ENCODE data around the gene TIMP4.

Gene TIMP4

DNA sequence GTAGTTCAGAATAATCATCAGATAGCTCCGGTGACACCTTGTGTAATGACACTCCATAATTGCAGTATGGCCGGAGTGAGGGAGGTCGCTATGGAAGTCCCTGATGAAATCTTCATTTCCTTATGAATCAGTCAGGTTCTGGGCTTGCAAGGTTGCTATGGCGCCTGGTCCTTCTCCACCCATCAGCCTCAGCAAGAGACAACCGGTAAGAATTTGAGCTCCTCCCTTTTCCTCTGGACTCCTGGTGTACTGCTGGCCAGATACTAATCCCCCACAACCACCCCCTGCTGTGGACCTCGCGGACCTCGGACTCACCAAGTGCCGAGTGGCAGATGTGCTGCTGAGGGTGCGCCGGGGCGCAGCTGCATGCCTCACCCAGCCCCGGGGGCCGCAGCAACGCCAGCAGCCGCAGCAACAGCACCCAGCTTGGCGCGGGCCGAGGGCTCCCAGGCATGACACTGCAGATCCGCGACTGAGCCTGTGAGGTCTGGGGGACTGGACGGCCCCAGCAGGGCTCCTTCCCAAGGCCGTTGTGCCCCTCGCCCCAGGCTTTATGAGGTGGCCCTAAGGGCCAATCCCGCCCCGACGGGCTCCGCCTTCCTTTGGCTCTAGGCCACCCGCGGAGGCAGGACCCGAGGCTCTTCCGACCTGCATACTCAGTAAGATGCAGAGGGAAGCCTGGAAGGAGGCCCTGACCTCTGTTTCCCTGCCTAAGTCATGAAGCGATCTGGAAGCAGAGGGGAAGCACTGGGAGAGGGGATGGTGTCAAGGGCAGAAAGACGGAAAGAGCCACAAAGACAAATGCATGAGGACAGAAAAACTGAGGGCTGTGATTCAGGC is at the start of gene TIMP4:
TSS of gene TIMP4 (minus strand) at position 526 of the 840 bp plus-strand sequence. CDS start at position 454, 72 bp downstream.
- Histone ChIP-seq H3K27ac (ENCODE audit: low read length) (no peak within 1 kb of the TSS), H3K9ac (ENCODE audit: low read depth, low read length) (no peak within 1 kb of the TSS), H3K27me3 (ENCODE audit: insufficient read depth, low read length, poor library complexity) (no peaks in the 10 kb centered on the region), H3K79me2 (ENCODE audit: insufficient read depth, low read length) (no peaks in the 10 kb centered on the region), H3K9me3 (ENCODE audit: insufficient read depth, low read length, severe bottlenecking) (no peaks in the 10 kb centered on the region), H3K4me2 (ENCODE audit: insufficient read depth, low read length) (no peak within 1 kb of the TSS), H2AFZ (ENCODE audit: low read depth, low read length) (peak within 1 kb of the TSS; percentile 49; the same call in 1 of the 2 replicates), H3K4me1 (ENCODE audit: insufficient read depth, low read length) (peaks cover 7% of the 10 kb centered on the region), H3K36me3 (ENCODE audit: insufficient read depth, low read length) (no peaks in the 10 kb centered on the region), H4K20me1 (ENCODE audit: insufficient read depth, low read length) (no peaks in the 10 kb centered on the region), H3K4me3 (ENCODE audit: low read depth in 1 of 2, low read length in 2 of 2) (no peak within 1 kb of the TSS)
- DNase-seq (no peak), ATAC-seq (ENCODE audit: insufficient read depth, low read depth) (no peak)
- TF ChIP-seq EZH2 (IDR thresholded peaks at IDR 0.05; ENCODE audit: borderline replicate concordance, low read depth, low read length, severe bottlenecking) = no peak
- TF ChIP-seq, protein P1, sequence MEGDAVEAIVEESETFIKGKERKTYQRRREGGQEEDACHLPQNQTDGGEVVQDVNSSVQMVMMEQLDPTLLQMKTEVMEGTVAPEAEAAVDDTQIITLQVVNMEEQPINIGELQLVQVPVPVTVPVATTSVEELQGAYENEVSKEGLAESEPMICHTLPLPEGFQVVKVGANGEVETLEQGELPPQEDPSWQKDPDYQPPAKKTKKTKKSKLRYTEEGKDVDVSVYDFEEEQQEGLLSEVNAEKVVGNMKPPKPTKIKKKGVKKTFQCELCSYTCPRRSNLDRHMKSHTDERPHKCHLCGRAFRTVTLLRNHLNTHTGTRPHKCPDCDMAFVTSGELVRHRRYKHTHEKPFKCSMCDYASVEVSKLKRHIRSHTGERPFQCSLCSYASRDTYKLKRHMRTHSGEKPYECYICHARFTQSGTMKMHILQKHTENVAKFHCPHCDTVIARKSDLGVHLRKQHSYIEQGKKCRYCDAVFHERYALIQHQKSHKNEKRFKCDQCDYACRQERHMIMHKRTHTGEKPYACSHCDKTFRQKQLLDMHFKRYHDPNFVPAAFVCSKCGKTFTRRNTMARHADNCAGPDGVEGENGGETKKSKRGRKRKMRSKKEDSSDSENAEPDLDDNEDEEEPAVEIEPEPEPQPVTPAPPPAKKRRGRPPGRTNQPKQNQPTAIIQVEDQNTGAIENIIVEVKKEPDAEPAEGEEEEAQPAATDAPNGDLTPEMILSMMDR (IDR thresholded peaks at IDR 0.05; ENCODE audit: borderline replicate concordance, extremely low read depth, low read length, poor library complexity, severe bottlenecking) = no peak

DNA sequence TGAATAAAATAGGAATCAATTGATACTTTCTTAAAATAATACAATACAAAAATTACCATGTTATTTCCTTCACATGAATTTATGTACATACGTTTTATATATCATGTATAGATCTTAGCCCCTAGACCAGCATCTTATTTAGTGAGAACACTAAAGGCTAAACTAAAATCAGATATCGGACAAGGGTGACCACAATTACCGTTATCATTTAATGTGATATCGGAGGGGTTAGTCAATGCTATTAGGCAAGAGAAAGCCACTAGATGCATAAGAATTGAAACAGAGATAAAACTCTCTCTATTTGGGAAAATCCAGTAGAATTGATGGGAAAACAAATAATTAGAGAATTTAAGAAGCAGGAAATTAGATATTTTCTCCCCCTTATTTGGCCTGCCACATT is 46.5 kb upstream of the TIMP4 start:
- no peaks in the 10 kb centered on the region for H4K20me1 ChIP-seq (ENCODE audit: insufficient read depth, low read length)
- TF ChIP-seq, protein P1 (IDR thresholded peaks at IDR 0.05; ENCODE audit: borderline replicate concordance, extremely low read depth, low read length, poor library complexity, severe bottlenecking) = no peak
- TF ChIP-seq EZH2 (IDR thresholded peaks at IDR 0.05; ENCODE audit: borderline replicate concordance, low read depth, low read length, severe bottlenecking) = no peak

DNA sequence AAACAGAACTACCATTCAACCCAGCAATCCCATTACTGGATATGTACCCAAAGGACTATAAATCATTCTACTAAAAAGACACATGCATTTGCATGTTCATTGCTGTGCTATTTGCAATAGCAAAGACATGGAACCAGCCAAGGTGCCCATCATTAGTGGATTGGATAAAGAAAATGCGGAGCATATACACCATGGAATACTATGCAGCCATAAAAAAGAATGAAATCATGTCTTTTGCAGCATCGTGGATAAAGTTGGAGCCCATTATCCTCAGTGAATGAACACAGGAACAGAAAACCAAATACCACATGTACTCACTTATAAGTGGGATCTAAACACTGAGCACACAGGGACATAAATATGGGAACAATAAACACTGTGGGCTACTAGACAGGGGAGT is 43.1 kb upstream of the TIMP4 start:
- TF ChIP-seq EZH2 (IDR thresholded peaks at IDR 0.05; ENCODE audit: borderline replicate concordance, low read depth, low read length, severe bottlenecking) = no peak
- TF ChIP-seq, protein P1 (IDR thresholded peaks at IDR 0.05; ENCODE audit: borderline replicate concordance, extremely low read depth, low read length, poor library complexity, severe bottlenecking) = no peak
- no peak overlapping the region for H2AFZ ChIP-seq (ENCODE audit: low read depth, low read length)
- H3K9me3 ChIP-seq (ENCODE audit: insufficient read depth, low read length, severe bottlenecking) = no peaks in the 10 kb centered on the region
- H3K27me3 ChIP-seq (ENCODE audit: insufficient read depth, low read length, poor library complexity) = no peaks in the 10 kb centered on the region
- DNase-seq (no peak), ATAC-seq (ENCODE audit: insufficient read depth, low read depth) (no peak)
- H4K20me1 ChIP-seq (ENCODE audit: insufficient read depth, low read length) = no peaks in the 10 kb centered on the region
- H3K36me3 ChIP-seq (ENCODE audit: insufficient read depth, low read length) = no peaks in the 10 kb centered on the region
- H3K4me1 ChIP-seq (ENCODE audit: insufficient read depth, low read length) = no peaks in the 10 kb centered on the region
- H3K4me3 ChIP-seq (ENCODE audit: low read depth in 1 of 2, low read length in 2 of 2) = no peak overlapping the region
- no peak overlapping the region for H3K4me2 ChIP-seq (ENCODE audit: insufficient read depth, low read length)
- H3K27ac ChIP-seq (ENCODE audit: low read length) = no peak overlapping the region
- H3K9ac ChIP-seq (ENCODE audit: low read depth, low read length) = no peak overlapping the region
- no peaks in the 10 kb centered on the region for H3K79me2 ChIP-seq (ENCODE audit: insufficient read depth, low read length)

More for the DNA sequence above, 46.5 kb upstream of the TIMP4 start:
- ATAC-seq (ENCODE audit: insufficient read depth, low read depth) (no peak), DNase-seq (no peak)
- no peak overlapping the region for H3K4me2 ChIP-seq (ENCODE audit: insufficient read depth, low read length)
- H3K9ac ChIP-seq (ENCODE audit: low read depth, low read length) = no peak overlapping the region
- no peaks in the 10 kb centered on the region for H3K79me2 ChIP-seq (ENCODE audit: insufficient read depth, low read length)
- no peaks in the 10 kb centered on the region for H3K4me1 ChIP-seq (ENCODE audit: insufficient read depth, low read length)
- no peak overlapping the region for H3K4me3 ChIP-seq (ENCODE audit: low read depth in 1 of 2, low read length in 2 of 2)
- H3K27me3 ChIP-seq (ENCODE audit: insufficient read depth, low read length, poor library complexity) = no peaks in the 10 kb centered on the region
- H3K9me3 ChIP-seq (ENCODE audit: insufficient read depth, low read length, severe bottlenecking) = peaks cover 6% of the 10 kb centered on the region
- H3K36me3 ChIP-seq (ENCODE audit: insufficient read depth, low read length) = no peaks in the 10 kb centered on the region
- H3K27ac ChIP-seq (ENCODE audit: low read length) = no peak overlapping the region
- H2AFZ ChIP-seq (ENCODE audit: low read depth, low read length) = no peak overlapping the region

All from DND-41 (cell line).